Sigmoid colon (tissue), 7 donors: ENCODE measurements around the gene GTSE1. TPM values are rescaled to one million over a fixed set of nuclear protein-coding genes. Genes with fewer than 3 reads are reported as not detected.
A peak's percentile ranks its signal among the peaks of the same experiment; 100 is the strongest.

Experiments
- DNase-seq: peaks from one replicate; pipeline ENCODE4 v3.0.0-alpha.2; 2019
- H3K27ac ChIP-seq, 4 donors: fragments of 200-600 bp; sonication (generic); one replicate each; pipeline ENCODE4 v1.5.1; 2016 to 2019; ENCODE audit warnings: mild to moderate bottlenecking in 1 of 4
- H3K27me3 ChIP-seq, 3 donors: fragments of 200-600 bp; sonication (generic); one replicate each; pipeline ENCODE4 v1.5.1; 2019; ENCODE audit warnings: mild to moderate bottlenecking in 1 of 3
- H3K36me3 ChIP-seq, 4 donors: fragments of 200-600 bp; sonication (generic); one replicate each; pipeline ENCODE4 v1.5.1; 2016 to 2019
- H3K4me1 ChIP-seq, 4 donors: fragments of 200-600 bp; sonication (generic); one replicate each; pipeline ENCODE4 v1.5.1; 2017 to 2019
- H3K4me3 ChIP-seq, 4 donors: fragments of 200-600 bp; sonication (generic); one replicate each; pipeline ENCODE4 v1.5.1; 2017 to 2019; ENCODE audit warnings: mild to moderate bottlenecking in 2 of 4, moderate library complexity in 1 of 4
- H3K9me3 ChIP-seq, 4 donors: fragments of 200-600 bp in 3 of 4; sonication (generic) in 3 of 4; one replicate each; pipeline versions ENCODE4 v1.5.1 to v1.6.1; 2013 to 2019
- CTCF ChIP-seq, 4 experiments: fragments of 450-650 bp in 3 of 4; fragments of 200-600 bp in 1 of 4; IDR thresholded peaks; one replicate each; pipeline ENCODE4 v1.5.1; 2016 to 2019; ENCODE audit warnings: antibody characterized with exemption in 4 of 4, mild to moderate bottlenecking in 3 of 4, moderate library complexity in 2 of 4
- EP300 ChIP-seq, 4 donors: sonication (generic); formaldehyde crosslinking; IDR thresholded peaks; one replicate each; pipeline ENCODE4 v1.6.1; 2017; ENCODE audit warnings: antibody characterized with exemption in 4 of 4
- POLR2A ChIP-seq, 2 donors: fragments of 450-650 bp; IDR thresholded peaks; one replicate each; pipeline ENCODE4 v1.6.1; 2016; ENCODE audit warnings: antibody characterized with exemption in 2 of 2, mild to moderate bottlenecking in 2 of 2, moderate library complexity in 2 of 2
- POLR2AphosphoS5 ChIP-seq, 4 donors: sonication (generic); formaldehyde crosslinking; IDR thresholded peaks; one replicate each; pipeline ENCODE4 v1.6.1; 2017; ENCODE audit warnings: antibody characterized with exemption in 4 of 4
- WGBS, 2 donors: extraction: QIAGEN DNeasy Blood & Tissue Kit; methylation state at CpG; one replicate each; pipeline ENCODE4 v1.1.7; 2013; 5-methylcytosine and 5-hydroxymethylcytosine counted together
- intact Hi-C: fragments of 100-400 bp; cut with DNase I; formaldehyde crosslinking; loops from one replicate; pipeline ENCODE4 v1.15.1; 2023
- polyA plus RNA-seq, 3 donors: library from polyadenylated mRNA; stranded (reverse); fragments of 200-250 nt; gene quantifications; one replicate each; pipeline ENCODE4 v1.2.3, GENCODE V29; 2013
- total RNA-seq, 4 donors: library from RNA; depleted of rRNA; stranded (reverse); fragments of >200 nt; gene quantifications; one replicate each; pipeline ENCODE4 v1.1.0, GENCODE V29; 2016
- donor health status: healthy with polysubstance abuse.
- donor health status: Bipolar disorder and iron deficiency.
- donor health status: healthy.

The GTSE1 gene
- total and polyA plus RNA-seq, 7 donors = 0.27 to 14.3 (median 0.99) TPM; not detected in 1

GRCh38 chr22:46293577-46294260 is 3.0 kb upstream of the GTSE1 start:
- WGBS, 2 donors = 71 to 86% methylated on average over 11 of the region's 11 CpGs
- H3K4me3 ChIP-seq = no peak overlapping the region
- peaks cover 10 to 48% (median 19%) of the 10 kb centered on the region in 4 donors for H3K36me3 ChIP-seq
- intact Hi-C loops = loop anchor here (2.0 kb wide), 1 partner anchor 25 kb away; the partner anchor contains the start of gene TTC38
- peaks cover 0 to 19% (median 16%) of the 10 kb centered on the region in 4 donors for H3K4me1 ChIP-seq
- peak overlapping the region in 2 of 4 donors; percentile 27 to 32 for H3K27ac ChIP-seq
- peak; percentile 82 for DNase-seq
- TF ChIP-seq CTCF (IDR thresholded peaks at IDR 0.05) = no peak
- TF ChIP-seq EP300 (IDR thresholded peaks at IDR 0.05) = no peak
- TF ChIP-seq POLR2AphosphoS5 (IDR thresholded peaks at IDR 0.05) = peak in 2 of 4 donors; percentile 8 to 39
- no peak for TF ChIP-seq POLR2A (IDR thresholded peaks at IDR 0.05)
- no peaks in the 10 kb centered on the region for H3K27me3 ChIP-seq
- H3K9me3 ChIP-seq = peaks cover 0 to 3% (median 0%) of the 10 kb centered on the region in 4 donors

GRCh38 chr22:46294784-46295183 is 1.9 kb upstream of the GTSE1 start:
- H3K9me3 ChIP-seq = peaks cover 0 to 3% (median 0%) of the 10 kb centered on the region in 4 donors
- H3K4me1 ChIP-seq = peaks cover 0 to 19% (median 16%) of the 10 kb centered on the region in 4 donors
- TF ChIP-seq EP300 (IDR thresholded peaks at IDR 0.05) = no peak
- no peak for TF ChIP-seq POLR2A (IDR thresholded peaks at IDR 0.05)
- no peak for TF ChIP-seq CTCF (IDR thresholded peaks at IDR 0.05)
- no peak for TF ChIP-seq POLR2AphosphoS5 (IDR thresholded peaks at IDR 0.05)
- no peaks in the 10 kb centered on the region for H3K27me3 ChIP-seq
- no peak for DNase-seq
- H3K4me3 ChIP-seq = no peak overlapping the region
- intact Hi-C loops = loop anchor here (2.0 to 5.0 kb wide), 3 partner anchors 26 to 297 kb away; partner anchors contain the start of genes PPARA and TTC38
- no peak overlapping the region for H3K27ac ChIP-seq
- WGBS, 2 donors = 89 to 93% methylated on average over 2 of the region's 2 CpGs
- peaks cover 10 to 39% (median 15%) of the 10 kb centered on the region in 4 donors for H3K36me3 ChIP-seq

GRCh38 chr22:46295277-46295971 is 1.2 kb upstream of the GTSE1 start:
- 42 to 75% methylated on average over 4 of the region's 4 CpGs for WGBS, 2 donors

More at GRCh38 chr22:46295277-46295971, 1.2 kb upstream of the GTSE1 start:
- Histone ChIP-seq H3K27me3 (no peaks in the 10 kb centered on the region), H3K4me1 (peaks cover 0 to 19% (median 16%) of the 10 kb centered on the region in 4 donors), H3K27ac (peak overlapping the region; percentile 89 to 96 (median 94)), H3K9me3 (peaks cover 0 to 3% (median 0%) of the 10 kb centered on the region in 4 donors), H3K4me3 (peak overlapping the region in 3 of 4 donors; percentile 50 to 62 (median 61)), H3K36me3 (peaks cover 10 to 33% (median 15%) of the 10 kb centered on the region in 4 donors)
- no peak for TF ChIP-seq POLR2A (IDR thresholded peaks at IDR 0.05)
- no peak for TF ChIP-seq EP300 (IDR thresholded peaks at IDR 0.05)
- TF ChIP-seq CTCF (IDR thresholded peaks at IDR 0.05) = no peak
- TF ChIP-seq POLR2AphosphoS5 (IDR thresholded peaks at IDR 0.05) = no peak
- no peak for DNase-seq
- intact Hi-C loops = loop anchor here (2.0 to 5.0 kb wide), 3 partner anchors 27 to 298 kb away; partner anchors contain the start of genes PPARA and TTC38
